Erythroblast (primary cell): Measurements from ENCODE around the gene KDSR.

Experiments used
- GATA1 ChIP-seq: IDR thresholded peaks from 2 replicates; pipeline ENCODE4 v1.6.1; 2011; ENCODE audit warnings: low read depth, mild to moderate bottlenecking, control low read depth, low read length, moderate library complexity
- POLR2A ChIP-seq: IDR thresholded peaks from 2 replicates; pipeline ENCODE4 v1.6.1; 2011; ENCODE audit warnings: mild to moderate bottlenecking, low read length

GRCh38 chr18:63299837-63300745 is 66.9 kb downstream of the KDSR start:
- TF ChIP-seq POLR2A (no peak), GATA1 (no peak)
